HEK293 (cell line): ENCODE measurements around the gene NOD2.

ENCODE experiments used
- CTCF ChIA-PET: fragments of 350-600 bp; formaldehyde crosslinking; extraction: SDS; loops from one replicate; lab custom pipeline; 2021; ENCODE audit warnings: antibody characterized with exemption; lab: Yijun Ruan, JAX
- POLR2A ChIA-PET: fragments of 300-600 bp; formaldehyde crosslinking; extraction: SDS; loops from one replicate; lab custom pipeline; 2020; ENCODE audit warnings: antibody characterized with exemption, inconsistent platforms; lab: Yijun Ruan, JAX
- H3K27ac ChIP-seq: fragments of 200-500 bp; sonication (Bioruptor generic); 2 replicates; pipeline ENCODE4 v1.5.1; 2014; ENCODE audit warnings: low read depth, low read length, control low read depth, inconsistent platforms; ENCODE audit errors: extremely low read depth
- H3K36me3 ChIP-seq, 2 experiments: fragments of 200-500 bp in 1 of 2; sonication (Bioruptor generic) in 1 of 2; 1 replicate in 1 of 2; 2 replicates in 1 of 2; pipeline ENCODE4 v1.5.1; 2014 to 2017; ENCODE audit warnings: inconsistent platforms in 2 of 2, low read length in 2 of 2; ENCODE audit not compliant: control insufficient read depth in 2 of 2, insufficient read depth in 1 of 2
- H3K4me1 ChIP-seq: fragments of 200-500 bp; sonication (Bioruptor generic); 2 replicates; pipeline ENCODE4 v1.5.1; 2014; ENCODE audit warnings: mild to moderate bottlenecking, low read length, inconsistent platforms; ENCODE audit not compliant: control insufficient read depth, insufficient read depth
- H3K4me3 ChIP-seq: 2 replicates; pipeline ENCODE4 v1.5.1; 2011; ENCODE audit warnings: low read depth, mild to moderate bottlenecking, control low read depth, low read length, moderate library complexity
- H3K9me3 ChIP-seq: fragments of 200-500 bp; sonication (Bioruptor generic); 2 replicates; pipeline ENCODE4 v1.5.1; 2014; ENCODE audit warnings: low read depth, low read length, inconsistent platforms; ENCODE audit not compliant: control insufficient read depth, insufficient read depth
- GLIS1 ChIP-seq: fragments of 450-650 bp; formaldehyde crosslinking; IDR thresholded peaks from 2 replicates; pipeline ENCODE4 v1.5.1; 2016; ENCODE audit warnings: missing biosample characterization, missing genetic modification characterization
- GLIS2 ChIP-seq: fragments of 450-650 bp; formaldehyde crosslinking; IDR thresholded peaks from 2 replicates; pipeline ENCODE4 v1.5.1; 2016; ENCODE audit warnings: missing biosample characterization, missing genetic modification characterization
- KLF10 ChIP-seq: fragments of 450-650 bp; IDR thresholded peaks from 2 replicates; pipeline ENCODE4 v1.5.1; 2018; ENCODE audit warnings: missing biosample characterization, mild to moderate bottlenecking, missing genetic modification characterization
- KLF7 ChIP-seq: fragments of 450-650 bp; formaldehyde crosslinking; IDR thresholded peaks from 2 replicates; pipeline ENCODE4 v1.5.1; 2016; ENCODE audit warnings: missing biosample characterization, missing genetic modification characterization, borderline replicate concordance
- SCRT1 ChIP-seq: fragments of 450-650 bp; formaldehyde crosslinking; IDR thresholded peaks from 2 replicates; pipeline ENCODE4 v1.5.1; 2016; ENCODE audit warnings: missing biosample characterization, missing genetic modification characterization, borderline replicate concordance
- SP7 ChIP-seq: fragments of 450-650 bp; formaldehyde crosslinking; IDR thresholded peaks from 2 replicates; pipeline ENCODE4 v1.5.1; 2016; ENCODE audit warnings: missing biosample characterization, missing genetic modification characterization
- TRIM28 ChIP-seq: IDR thresholded peaks from 2 replicates; pipeline ENCODE4 v1.6.1; 2011; ENCODE audit warnings: low read length, control low read depth, borderline replicate concordance
- ZBTB20 ChIP-seq: fragments of 450-650 bp; formaldehyde crosslinking; IDR thresholded peaks from 2 replicates; pipeline ENCODE4 v1.5.1; 2016; ENCODE audit warnings: missing biosample characterization, missing genetic modification characterization
- ZNF155 ChIP-seq: fragments of 450-650 bp; formaldehyde crosslinking; IDR thresholded peaks from 2 replicates; pipeline ENCODE4 v1.5.1; 2016; ENCODE audit warnings: missing biosample characterization, missing genetic modification characterization
- ZNF19 ChIP-seq: fragments of 450-650 bp; formaldehyde crosslinking; IDR thresholded peaks from 2 replicates; pipeline ENCODE4; 2016; ENCODE audit warnings: missing biosample characterization, missing genetic modification characterization, low read depth
- ZNF221 ChIP-seq: fragments of 450-650 bp; formaldehyde crosslinking; IDR thresholded peaks from 2 replicates; pipeline ENCODE4 v1.5.1; 2017; ENCODE audit warnings: missing biosample characterization, missing genetic modification characterization, borderline replicate concordance
- ZNF223 ChIP-seq: fragments of 450-650 bp; formaldehyde crosslinking; IDR thresholded peaks from 2 replicates; pipeline ENCODE4 v1.5.1; 2016; ENCODE audit warnings: missing biosample characterization, missing genetic modification characterization
- ZNF239 ChIP-seq: fragments of 450-650 bp; formaldehyde crosslinking; IDR thresholded peaks from 2 replicates; pipeline ENCODE4 v1.5.1; 2016; ENCODE audit warnings: missing biosample characterization, missing genetic modification characterization
- ZNF248 ChIP-seq: fragments of 450-650 bp; formaldehyde crosslinking; IDR thresholded peaks from 2 replicates; pipeline ENCODE4 v1.5.1; 2017; ENCODE audit warnings: missing biosample characterization, missing genetic modification characterization
- ZNF292 ChIP-seq: fragments of 450-650 bp; formaldehyde crosslinking; IDR thresholded peaks from 2 replicates; pipeline ENCODE4 v1.5.1; 2016; ENCODE audit warnings: low read depth, missing biosample characterization, missing genetic modification characterization, borderline replicate concordance
- ZNF324 ChIP-seq: fragments of 450-650 bp; formaldehyde crosslinking; IDR thresholded peaks from 2 replicates; pipeline ENCODE4 v1.5.1; 2016; ENCODE audit warnings: missing biosample characterization, missing genetic modification characterization
- ZNF404 ChIP-seq: fragments of 450-650 bp; formaldehyde crosslinking; IDR thresholded peaks from 2 replicates; pipeline ENCODE4 v1.5.1; 2017; ENCODE audit warnings: missing biosample characterization, missing genetic modification characterization
- ZNF521 ChIP-seq: fragments of 450-650 bp; formaldehyde crosslinking; IDR thresholded peaks from 2 replicates; pipeline ENCODE4 v1.5.1; 2017; ENCODE audit warnings: missing biosample characterization, mild to moderate bottlenecking, missing genetic modification characterization
- ZNF660 ChIP-seq: fragments of 450-650 bp; IDR thresholded peaks from 2 replicates; pipeline ENCODE4 v1.5.1; 2018; ENCODE audit warnings: missing biosample characterization, mild to moderate bottlenecking, missing genetic modification characterization
- ZNF707 ChIP-seq: fragments of 450-650 bp; formaldehyde crosslinking; IDR thresholded peaks from 2 replicates; pipeline ENCODE4 v1.5.1; 2016; ENCODE audit warnings: missing biosample characterization, missing genetic modification characterization
- ZNF785 ChIP-seq: fragments of 450-650 bp; formaldehyde crosslinking; IDR thresholded peaks from 2 replicates; pipeline ENCODE4 v1.5.1; 2016; ENCODE audit warnings: missing biosample characterization, missing genetic modification characterization
- TF ChIP-seq, protein P1 (sequence below): fragments of 450-650 bp; formaldehyde crosslinking; IDR thresholded peaks from 2 replicates; pipeline ENCODE4 v1.5.1; 2017; ENCODE audit warnings: missing biosample characterization, missing genetic modification characterization
- TF ChIP-seq, protein P2 (sequence below): fragments of 450-650 bp; formaldehyde crosslinking; IDR thresholded peaks from 2 replicates; pipeline ENCODE4 v1.5.1; 2016; ENCODE audit warnings: missing biosample characterization, missing genetic modification characterization
- TF ChIP-seq, protein P3 (sequence below): fragments of 450-650 bp; formaldehyde crosslinking; IDR thresholded peaks from 2 replicates; pipeline ENCODE4 v1.5.1; 2016; ENCODE audit warnings: missing biosample characterization, missing genetic modification characterization
- TF ChIP-seq, protein P4 (sequence below): fragments of 450-650 bp; formaldehyde crosslinking; IDR thresholded peaks from 2 replicates; pipeline ENCODE4 v1.5.1; 2016; ENCODE audit warnings: missing biosample characterization, missing genetic modification characterization
- TF ChIP-seq, protein P5 (sequence below): fragments of 450-650 bp; formaldehyde crosslinking; IDR thresholded peaks from 2 replicates; pipeline ENCODE4 v1.5.1; 2016; ENCODE audit warnings: missing biosample characterization, missing genetic modification characterization, low read depth
- TF ChIP-seq, protein P6 (sequence below): fragments of 450-650 bp; formaldehyde crosslinking; IDR thresholded peaks from 2 replicates; pipeline ENCODE4 v1.5.1; 2017; ENCODE audit warnings: missing biosample characterization, missing genetic modification characterization

The NOD2 gene

DNA sequence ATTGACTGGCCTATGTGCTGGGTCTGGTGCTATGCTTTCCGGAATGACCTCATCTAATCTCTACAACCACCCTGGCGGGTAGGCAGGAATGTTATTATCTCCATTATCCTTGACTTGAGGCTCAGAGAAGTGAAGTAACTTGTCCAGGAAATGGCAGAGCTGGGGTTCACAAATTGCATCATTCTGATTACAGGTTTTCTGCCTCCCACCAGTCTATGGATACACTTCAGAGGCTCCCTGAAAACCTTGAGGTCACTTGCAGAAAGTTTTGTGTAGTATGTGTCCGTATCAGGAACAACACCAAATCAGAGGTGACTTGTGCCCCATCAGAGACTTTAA, 19.1 kb downstream of the NOD2 start:
- no peaks in the 10 kb centered on the region for H3K36me3 ChIP-seq
- no peaks in the 10 kb centered on the region for H3K4me1 ChIP-seq
- H3K27ac ChIP-seq: no peak overlapping the region
- ChIA-PET CTCF (no interaction called here), POLR2A (no interaction called here)
- H3K4me3 ChIP-seq: no peak overlapping the region
- TF ChIP-seq, protein P1, sequence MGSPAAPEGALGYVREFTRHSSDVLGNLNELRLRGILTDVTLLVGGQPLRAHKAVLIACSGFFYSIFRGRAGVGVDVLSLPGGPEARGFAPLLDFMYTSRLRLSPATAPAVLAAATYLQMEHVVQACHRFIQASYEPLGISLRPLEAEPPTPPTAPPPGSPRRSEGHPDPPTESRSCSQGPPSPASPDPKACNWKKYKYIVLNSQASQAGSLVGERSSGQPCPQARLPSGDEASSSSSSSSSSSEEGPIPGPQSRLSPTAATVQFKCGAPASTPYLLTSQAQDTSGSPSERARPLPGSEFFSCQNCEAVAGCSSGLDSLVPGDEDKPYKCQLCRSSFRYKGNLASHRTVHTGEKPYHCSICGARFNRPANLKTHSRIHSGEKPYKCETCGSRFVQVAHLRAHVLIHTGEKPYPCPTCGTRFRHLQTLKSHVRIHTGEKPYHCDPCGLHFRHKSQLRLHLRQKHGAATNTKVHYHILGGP: no peak
- TF ChIP-seq TRIM28 (no peak), ZNF324 (tag by site-specific recombination) (no peak), SCRT1 (tag by site-specific recombination) (no peak), SP7 (tag by site-specific recombination) (0 out of 2 replicates have a peak, but pooled peaks have one; percentile 18), ZNF223 (tag by site-specific recombination) (no peak), ZNF660 (tag by site-specific recombination) (0 out of 2 replicates have a peak, but pooled peaks have one; percentile 47), ZNF292 (tag by site-specific recombination) (no peak), KLF10 (tag by site-specific recombination) (no peak), ZNF248 (no peak), GLIS2 (tag by site-specific recombination) (no peak), ZNF785 (tag by site-specific recombination) (0 out of 2 replicates have a peak, but pooled peaks have one; percentile 6), ZNF221 (tag by site-specific recombination) (no peak), ZBTB20 (tag by site-specific recombination) (no peak), ZNF19 (no peak), GLIS1 (tag by site-specific recombination) (peak; percentile 80), KLF7 (no peak), ZNF404 (no peak), ZNF521 (tag by site-specific recombination) (no peak), ZNF239 (tag by site-specific recombination) (no peak), ZNF707 (tag by site-specific recombination) (no peak), ZNF155 (tag by site-specific recombination) (no peak)
- TF ChIP-seq, protein P2, sequence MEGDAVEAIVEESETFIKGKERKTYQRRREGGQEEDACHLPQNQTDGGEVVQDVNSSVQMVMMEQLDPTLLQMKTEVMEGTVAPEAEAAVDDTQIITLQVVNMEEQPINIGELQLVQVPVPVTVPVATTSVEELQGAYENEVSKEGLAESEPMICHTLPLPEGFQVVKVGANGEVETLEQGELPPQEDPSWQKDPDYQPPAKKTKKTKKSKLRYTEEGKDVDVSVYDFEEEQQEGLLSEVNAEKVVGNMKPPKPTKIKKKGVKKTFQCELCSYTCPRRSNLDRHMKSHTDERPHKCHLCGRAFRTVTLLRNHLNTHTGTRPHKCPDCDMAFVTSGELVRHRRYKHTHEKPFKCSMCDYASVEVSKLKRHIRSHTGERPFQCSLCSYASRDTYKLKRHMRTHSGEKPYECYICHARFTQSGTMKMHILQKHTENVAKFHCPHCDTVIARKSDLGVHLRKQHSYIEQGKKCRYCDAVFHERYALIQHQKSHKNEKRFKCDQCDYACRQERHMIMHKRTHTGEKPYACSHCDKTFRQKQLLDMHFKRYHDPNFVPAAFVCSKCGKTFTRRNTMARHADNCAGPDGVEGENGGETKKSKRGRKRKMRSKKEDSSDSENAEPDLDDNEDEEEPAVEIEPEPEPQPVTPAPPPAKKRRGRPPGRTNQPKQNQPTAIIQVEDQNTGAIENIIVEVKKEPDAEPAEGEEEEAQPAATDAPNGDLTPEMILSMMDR (tag by site-specific recombination): no peak
- TF ChIP-seq, protein P3, sequence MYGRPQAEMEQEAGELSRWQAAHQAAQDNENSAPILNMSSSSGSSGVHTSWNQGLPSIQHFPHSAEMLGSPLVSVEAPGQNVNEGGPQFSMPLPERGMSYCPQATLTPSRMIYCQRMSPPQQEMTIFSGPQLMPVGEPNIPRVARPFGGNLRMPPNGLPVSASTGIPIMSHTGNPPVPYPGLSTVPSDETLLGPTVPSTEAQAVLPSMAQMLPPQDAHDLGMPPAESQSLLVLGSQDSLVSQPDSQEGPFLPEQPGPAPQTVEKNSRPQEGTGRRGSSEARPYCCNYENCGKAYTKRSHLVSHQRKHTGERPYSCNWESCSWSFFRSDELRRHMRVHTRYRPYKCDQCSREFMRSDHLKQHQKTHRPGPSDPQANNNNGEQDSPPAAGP (tag by site-specific recombination): no peak
- TF ChIP-seq, protein P4, sequence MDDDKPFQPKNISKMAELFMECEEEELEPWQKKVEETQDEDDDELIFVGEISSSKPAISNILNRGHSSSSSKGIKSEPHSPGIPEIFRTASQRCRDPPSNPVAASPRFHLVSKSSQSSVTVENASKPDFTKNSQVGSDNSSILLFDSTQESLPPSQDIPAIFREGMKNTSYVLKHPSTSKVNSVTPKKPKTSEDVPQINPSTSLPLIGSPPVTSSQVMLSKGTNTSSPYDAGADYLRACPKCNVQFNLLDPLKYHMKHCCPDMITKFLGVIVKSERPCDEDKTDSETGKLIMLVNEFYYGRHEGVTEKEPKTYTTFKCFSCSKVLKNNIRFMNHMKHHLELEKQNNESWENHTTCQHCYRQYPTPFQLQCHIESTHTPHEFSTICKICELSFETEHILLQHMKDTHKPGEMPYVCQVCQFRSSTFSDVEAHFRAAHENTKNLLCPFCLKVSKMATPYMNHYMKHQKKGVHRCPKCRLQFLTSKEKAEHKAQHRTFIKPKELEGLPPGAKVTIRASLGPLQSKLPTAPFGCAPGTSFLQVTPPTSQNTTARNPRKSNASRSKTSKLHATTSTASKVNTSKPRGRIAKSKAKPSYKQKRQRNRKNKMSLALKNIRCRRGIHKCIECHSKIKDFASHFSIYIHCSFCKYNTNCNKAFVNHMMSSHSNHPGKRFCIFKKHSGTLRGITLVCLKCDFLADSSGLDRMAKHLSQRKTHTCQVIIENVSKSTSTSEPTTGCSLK (tag by site-specific recombination): no peak
- TF ChIP-seq, protein P5, sequence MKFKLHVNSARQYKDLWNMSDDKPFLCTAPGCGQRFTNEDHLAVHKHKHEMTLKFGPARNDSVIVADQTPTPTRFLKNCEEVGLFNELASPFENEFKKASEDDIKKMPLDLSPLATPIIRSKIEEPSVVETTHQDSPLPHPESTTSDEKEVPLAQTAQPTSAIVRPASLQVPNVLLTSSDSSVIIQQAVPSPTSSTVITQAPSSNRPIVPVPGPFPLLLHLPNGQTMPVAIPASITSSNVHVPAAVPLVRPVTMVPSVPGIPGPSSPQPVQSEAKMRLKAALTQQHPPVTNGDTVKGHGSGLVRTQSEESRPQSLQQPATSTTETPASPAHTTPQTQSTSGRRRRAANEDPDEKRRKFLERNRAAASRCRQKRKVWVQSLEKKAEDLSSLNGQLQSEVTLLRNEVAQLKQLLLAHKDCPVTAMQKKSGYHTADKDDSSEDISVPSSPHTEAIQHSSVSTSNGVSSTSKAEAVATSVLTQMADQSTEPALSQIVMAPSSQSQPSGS (tag by site-specific recombination): peak; percentile 54
- TF ChIP-seq, protein P6, sequence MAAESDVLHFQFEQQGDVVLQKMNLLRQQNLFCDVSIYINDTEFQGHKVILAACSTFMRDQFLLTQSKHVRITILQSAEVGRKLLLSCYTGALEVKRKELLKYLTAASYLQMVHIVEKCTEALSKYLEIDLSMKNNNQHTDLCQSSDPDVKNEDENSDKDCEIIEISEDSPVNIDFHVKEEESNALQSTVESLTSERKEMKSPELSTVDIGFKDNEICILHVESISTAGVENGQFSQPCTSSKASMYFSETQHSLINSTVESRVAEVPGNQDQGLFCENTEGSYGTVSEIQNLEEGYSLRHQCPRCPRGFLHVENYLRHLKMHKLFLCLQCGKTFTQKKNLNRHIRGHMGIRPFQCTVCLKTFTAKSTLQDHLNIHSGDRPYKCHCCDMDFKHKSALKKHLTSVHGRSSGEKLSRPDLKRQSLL (tag by site-specific recombination): no peak
- H3K9me3 ChIP-seq: no peaks in the 10 kb centered on the region
